Amygdala (tissue), 56 donors: ENCODE data around the gene CELA1.
A peak's percentile ranks its signal among the peaks of the same experiment; 100 is the strongest.
"Not testable (repeated sequence)": the region's sequence is repeated elsewhere in the genome, so short reads cannot be mapped to it uniquely, and the experiment has no call there.

Experiments
- DNase-seq, 56 donors: peaks; one replicate each; lab custom pipeline; 2025; lab: John Stamatoyannopoulos, UW

The CELA1 gene

GRCh38 chr12:51351913-51352532, 5.5 kb upstream of the CELA1 start:
- DNase-seq: peak in 42 of 56 donors; percentile 3 to 69 (median 30)

- no peak for DNase-seq
Observed at GRCh38 chr12:51349026-51349425, 2.5 kb upstream of the CELA1 start.

GRCh38 chr12:51348116-51348515, 1.6 kb upstream of the CELA1 start:
- DNase-seq: no peak

DNA sequence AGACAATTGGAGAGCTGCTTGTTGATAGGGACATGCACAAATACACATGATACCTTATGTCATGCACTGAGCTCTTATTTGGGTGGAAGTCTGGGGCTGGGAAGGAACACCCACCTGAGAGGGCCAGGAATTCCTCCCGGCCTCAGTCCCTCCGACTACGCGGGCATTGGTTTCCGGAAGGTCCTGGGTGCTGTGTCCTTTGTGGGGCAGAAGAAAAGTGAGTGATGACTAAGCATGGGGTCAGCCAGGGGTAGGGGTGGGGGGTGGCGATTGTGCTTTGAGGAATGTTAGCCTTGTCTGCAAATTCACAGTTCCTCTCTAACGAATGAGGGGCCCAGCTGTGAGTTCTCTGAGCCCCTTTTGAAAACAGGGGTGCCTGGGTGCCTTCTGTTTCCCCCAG, 798 bp downstream of the CELA1 start:
- no peak for DNase-seq

- DNase-seq: no peak
Observed at GRCh38 chr12:51343201-51343600, 3.3 kb downstream of the CELA1 start.

- DNase-seq: no peak
Observed at GRCh38 chr12:51342416-51342815, 4.1 kb downstream of the CELA1 start.

GRCh38 chr12:51341251-51342007, 5.0 kb downstream of the CELA1 start:
- peak in 47 of 56 donors; percentile 6 to 85 (median 39) for DNase-seq

GRCh38 chr12:51339750-51340149, 6.7 kb downstream of the CELA1 start:
- no peak for DNase-seq

DNA sequence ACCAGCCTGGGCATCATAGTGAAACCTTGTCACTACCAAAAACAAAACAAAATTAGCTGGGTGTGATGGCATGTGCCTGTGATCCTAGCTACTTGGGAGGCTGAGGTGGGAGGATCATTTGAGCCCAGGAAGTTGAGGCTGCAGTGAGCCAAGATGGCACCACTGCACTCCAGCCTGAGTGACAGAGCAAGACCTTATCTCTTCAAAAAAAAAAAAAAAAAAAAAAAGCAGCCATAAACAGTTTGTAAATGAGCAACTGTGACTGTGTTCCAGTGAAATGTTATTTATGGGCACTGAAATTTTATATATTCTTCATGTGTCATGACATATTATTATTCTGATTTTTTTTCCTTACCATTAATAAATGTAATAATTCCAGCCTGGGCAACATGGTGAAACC, 9.1 kb downstream of the CELA1 start:
- not testable (repeated sequence) for DNase-seq

GRCh38 chr12:51335931-51336330, 10.5 kb downstream of the CELA1 start:
- DNase-seq: no peak

DNA sequence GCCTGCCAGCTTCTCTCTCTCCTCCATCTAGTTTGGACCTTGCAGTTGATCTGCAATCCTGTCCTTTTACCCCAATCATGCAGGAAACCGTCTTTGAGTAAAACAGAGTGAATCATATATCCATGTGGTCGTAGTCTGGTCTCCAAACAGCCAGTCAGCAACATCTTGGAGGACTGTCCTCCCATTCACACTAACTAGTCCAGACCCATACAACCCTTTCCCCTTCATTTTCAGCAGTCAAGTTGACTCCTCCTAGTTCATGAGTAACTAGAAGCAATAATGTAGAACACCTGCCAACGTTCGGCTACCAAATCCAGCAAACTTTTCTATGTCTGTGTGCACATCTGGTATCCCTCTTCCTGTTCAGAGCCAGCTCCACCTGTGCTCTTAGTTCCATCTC, 11.7 kb downstream of the CELA1 start:
- DNase-seq: no peak

- no peak for DNase-seq
Observed at GRCh38 chr12:51333536-51333935, 12.9 kb downstream of the CELA1 start.

DNA sequence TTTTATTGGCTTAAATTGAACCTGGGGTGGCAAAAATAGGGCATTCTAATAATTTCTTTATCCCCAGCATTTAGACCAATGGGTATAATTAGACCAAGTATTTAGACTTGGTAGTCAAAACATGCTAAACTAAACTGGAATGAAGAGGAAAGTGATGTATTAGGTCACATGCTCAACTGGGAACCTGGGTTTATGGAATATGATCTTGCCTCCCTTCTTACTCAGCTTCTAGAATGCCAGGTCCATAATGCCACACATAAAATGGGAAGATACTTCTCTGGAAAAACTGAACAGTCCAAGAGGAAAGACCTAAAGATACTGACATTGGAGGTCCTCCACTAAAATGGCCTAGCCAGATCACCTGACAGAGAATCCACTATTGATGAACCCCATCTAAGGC, 16.3 kb downstream of the CELA1 start:
- DNase-seq: no peak

DNA sequence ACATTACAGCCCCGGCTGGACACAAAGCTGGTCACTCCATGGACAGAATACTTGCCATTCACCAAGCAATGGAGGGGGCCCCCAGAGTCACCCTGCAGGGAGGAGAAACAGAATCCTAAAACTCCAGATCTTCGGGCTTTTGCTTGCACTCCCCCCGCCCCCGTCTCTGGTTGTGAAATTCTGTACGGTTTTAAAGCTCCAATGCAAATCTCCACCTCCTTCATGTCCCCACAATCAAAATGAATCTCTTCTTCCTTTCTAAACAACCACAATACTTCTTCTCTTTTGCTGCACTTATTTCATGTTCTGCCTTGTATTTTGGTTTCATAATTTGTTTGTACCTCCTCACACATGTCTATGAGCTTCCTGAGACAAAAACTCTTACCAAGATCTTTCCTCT, 16.7 kb downstream of the CELA1 start:
- no peak for DNase-seq

DNA sequence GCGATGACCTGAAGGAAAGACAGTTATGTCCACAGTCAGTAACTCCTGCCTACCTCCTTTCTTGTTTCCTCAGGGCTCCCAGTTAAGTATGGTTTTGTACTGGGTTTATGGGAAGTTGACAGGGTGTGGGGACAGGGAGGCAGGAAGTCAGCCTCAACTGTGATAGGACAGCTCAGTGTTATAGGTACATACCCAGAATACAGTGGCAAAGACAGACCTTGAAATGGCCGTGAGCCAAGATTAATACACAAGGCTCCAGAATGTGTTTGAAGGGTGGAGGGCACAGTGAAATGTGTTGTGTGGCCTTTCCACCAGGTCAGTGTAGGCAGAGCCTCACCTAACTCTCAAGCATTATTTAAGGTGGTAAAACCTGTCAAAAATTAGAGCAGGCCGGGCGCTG, 17.9 kb downstream of the CELA1 start:
- no peak for DNase-seq

DNA sequence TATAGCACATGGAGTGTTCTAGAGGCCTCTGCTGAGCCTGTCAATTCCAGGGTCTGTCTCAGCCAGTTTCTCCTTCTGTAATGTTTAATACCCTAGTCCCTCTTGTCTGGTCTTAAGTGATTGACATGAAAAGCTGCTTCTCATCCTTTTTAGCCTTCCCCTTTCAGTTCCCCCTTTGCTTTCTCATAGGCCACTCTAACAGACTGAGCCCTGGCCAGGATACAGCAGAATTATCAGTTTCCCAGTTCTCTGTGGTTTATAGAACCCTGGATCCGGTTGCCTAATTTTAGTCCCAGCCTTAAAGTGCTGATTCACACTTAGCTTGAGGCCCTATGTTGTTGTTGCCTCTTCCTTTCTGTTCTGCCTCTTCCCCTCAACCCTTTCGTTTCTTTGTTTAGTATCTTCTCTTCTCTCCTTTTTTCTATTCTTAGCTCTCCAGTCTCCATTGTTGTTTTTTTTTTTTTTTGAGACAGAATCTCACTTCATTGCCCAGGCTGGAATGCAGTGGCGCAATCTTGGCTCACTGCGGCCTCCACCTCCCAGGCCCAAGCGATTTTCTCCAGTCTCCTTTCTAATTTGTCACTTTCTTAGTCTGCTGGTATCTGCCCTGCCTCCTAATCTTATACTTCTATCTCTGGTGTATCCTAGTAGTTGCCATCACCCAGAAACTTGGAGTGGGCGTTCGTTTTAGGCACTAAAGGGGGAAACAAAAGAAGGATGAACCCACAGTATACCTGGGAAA, 19.6 kb downstream of the CELA1 start:
- DNase-seq: peak in 11 of 56 donors; percentile 1 to 45 (median 17)

DNA sequence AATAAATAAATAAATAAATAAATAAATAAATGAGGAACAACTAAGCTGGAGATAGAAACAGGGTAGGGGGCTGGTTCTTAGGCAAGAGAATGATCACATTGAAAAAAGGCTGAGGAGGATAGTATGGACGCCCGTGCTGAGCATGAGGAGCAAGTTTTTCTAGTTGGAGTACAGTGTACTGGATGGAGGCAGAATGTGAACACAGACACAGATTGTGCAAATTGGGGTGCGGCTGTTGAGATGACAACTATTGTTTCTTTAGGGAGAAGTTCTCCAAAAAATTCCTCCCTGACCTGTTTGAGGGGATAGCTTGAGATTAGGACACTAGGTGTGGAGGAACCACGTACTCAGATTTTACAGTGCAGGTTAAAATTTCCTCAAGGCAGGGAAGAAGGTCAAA, 21.5 kb downstream of the CELA1 start:
- no peak for DNase-seq

- DNase-seq: peak in 15 of 56 donors; percentile 0 to 33 (median 9)
Observed at GRCh38 chr12:51323966-51324895, 22.2 kb downstream of the CELA1 start, which contains the start of gene BIN2. BIN2 (minus strand) TSS chr12:51324174; CDS start chr12:51324102, 72 bp downstream.

- no peak for DNase-seq
Observed at GRCh38 chr12:51323317-51323960, 23.0 kb downstream of the CELA1 start.

DNA sequence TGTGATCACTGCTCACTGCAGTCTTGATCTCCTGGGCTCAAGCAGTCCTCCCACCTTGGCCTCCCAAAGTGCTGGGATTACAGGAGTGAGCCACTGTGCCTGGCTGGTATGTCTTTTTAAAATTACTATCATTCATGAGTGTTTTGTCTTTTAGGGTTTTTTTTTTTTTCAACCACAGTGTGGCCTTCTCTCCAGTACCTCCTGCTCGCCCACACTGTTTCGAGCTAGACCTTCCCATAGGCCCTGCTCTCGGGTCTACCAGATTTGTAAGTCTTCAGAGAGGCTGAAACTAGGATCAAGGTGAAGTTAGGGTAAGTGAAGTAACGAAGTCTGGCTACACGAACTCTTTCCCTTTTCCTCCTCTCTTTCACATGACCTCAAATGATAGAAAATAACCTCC, 24.0 kb downstream of the CELA1 start:
- DNase-seq: no peak
